Left ventricle myocardium inferior (tissue), 1 donor: ENCODE measurements around the gene PCDHB12. TPM values are rescaled to one million over a fixed set of nuclear protein-coding genes. Genes with fewer than 3 reads are reported as not detected.
"Not testable (repeated sequence)": the region's sequence is repeated elsewhere in the genome, so short reads cannot be mapped to it uniquely, and the experiment has no call there.

Experiments used
- DNase-seq: peaks from one replicate; pipeline ENCODE4 v3.0.0-alpha.2; 2020
- H3K27ac ChIP-seq: fragments of 200-600 bp; replicated peaks from 2 replicates; pipeline ENCODE4 v1.8.0; 2021
- H3K27me3 ChIP-seq: fragments of 200-600 bp; 2 replicates; pipeline ENCODE4 v1.8.0; 2021; ENCODE audit warnings: low read depth
- H3K36me3 ChIP-seq: fragments of 200-600 bp; 2 replicates; pipeline ENCODE4 v1.8.0; 2021
- H3K4me1 ChIP-seq: fragments of 200-600 bp; 2 replicates; pipeline ENCODE4 v1.8.0; 2021
- H3K4me3 ChIP-seq: fragments of 200-600 bp; 2 replicates; pipeline ENCODE4 v1.8.0; 2021; ENCODE audit warnings: mild to moderate bottlenecking, moderate library complexity
- H3K9me3 ChIP-seq: fragments of 200-600 bp; replicated peaks from 2 replicates; pipeline ENCODE4 v1.8.0; 2021
- CTCF ChIP-seq: fragments of 200-600 bp; IDR thresholded peaks from 2 replicates; pipeline ENCODE4 v1.8.0; 2021; ENCODE audit warnings: antibody characterized with exemption, mild to moderate bottlenecking, borderline replicate concordance
- intact Hi-C: fragments of 100-400 bp; cut with micrococcal nuclease; formaldehyde crosslinking; loops from one replicate; pipeline ENCODE4 v1.11.0; 2022
- total RNA-seq: library from RNA; stranded (reverse); fragmentation: NEBNext Ultra II Directional; extraction: Animal tissue kit (Norgen Biotek cat#: 25700); gene quantifications from one replicate; pipeline ENCODE4 v1.2.1, GENCODE V29; 2021
- donor health status: DM: no; HTN: yes; CAD: no; lungs with severe emphysema.

PCDHB12 gene
- total RNA-seq, 1 donor from 2014 or later: 0.69 TPM

GRCh38 chr5:141192110-141192725 lies 16.3 kb upstream of the PCDHB12 start, which contains the start of gene PCDHB10:
Gene PCDHB10 (plus strand): TSS chr5:141192353. CDS start chr5:141192553, 200 bp downstream.
- no peak for DNase-seq
- no peak within 1 kb of the TSS for H3K4me3 ChIP-seq
- H3K27ac ChIP-seq: no peak within 1 kb of the TSS
- peaks cover 12% of the 10 kb centered on the region for H3K36me3 ChIP-seq
- intact Hi-C loops: no loop called here
- peaks cover 48% of the 10 kb centered on the region for H3K27me3 ChIP-seq
- TF ChIP-seq CTCF: peak; percentile 49
- H3K9me3 ChIP-seq: peaks cover 90% of the 10 kb centered on the region
- H3K4me1 ChIP-seq: no peaks in the 10 kb centered on the region

GRCh38 chr5:141194332-141194731 lies 14.2 kb upstream of the PCDHB12 start:
- peaks cover 16% of the 10 kb centered on the region for H3K36me3 ChIP-seq
- H3K4me3 ChIP-seq, DNase-seq, H3K27ac ChIP-seq, H3K4me1 ChIP-seq, intact Hi-C loops: not testable (repeated sequence)
- H3K27me3 ChIP-seq: peaks cover 33% of the 10 kb centered on the region
- H3K9me3 ChIP-seq: peaks cover 93% of the 10 kb centered on the region

- Histone ChIP-seq H3K27me3 (peaks cover 23% of the 10 kb centered on the region), H3K4me1 (no peaks in the 10 kb centered on the region), H3K9me3 (peaks cover 91% of the 10 kb centered on the region), H3K4me3 (no peak overlapping the region), H3K36me3 (peaks cover 16% of the 10 kb centered on the region), H3K27ac (no peak overlapping the region)
- intact Hi-C loops: no loop called here
- TF ChIP-seq CTCF: no peak
- no peak for DNase-seq
Measured at GRCh38 chr5:141196363-141196762, 12.2 kb upstream of the PCDHB12 start.

GRCh38 chr5:141199359-141200235 lies 8.9 kb upstream of the PCDHB12 start, which contains the start of gene PCDHB11:
Gene PCDHB11 (plus strand): TSS chr5:141199627. CDS start chr5:141199775, 148 bp downstream.
- Histone ChIP-seq H3K4me1 (no peaks in the 10 kb centered on the region), H3K27ac (no peak within 1 kb of the TSS), H3K4me3 (peak within 1 kb of the TSS; percentile 35), H3K27me3 (peaks cover 41% of the 10 kb centered on the region), H3K9me3 (peaks cover 97% of the 10 kb centered on the region), H3K36me3 (peaks cover 20% of the 10 kb centered on the region)
- peak; percentile 23 for TF ChIP-seq CTCF
- DNase-seq: no peak
- intact Hi-C loops: no loop called here

GRCh38 chr5:141201126-141201525 lies 7.4 kb upstream of the PCDHB12 start:
- peaks cover 95% of the 10 kb centered on the region for H3K9me3 ChIP-seq
- intact Hi-C loops, DNase-seq, H3K4me1 ChIP-seq, H3K4me3 ChIP-seq, H3K27ac ChIP-seq: not testable (repeated sequence)
- H3K36me3 ChIP-seq: peaks cover 19% of the 10 kb centered on the region
- H3K27me3 ChIP-seq: peaks cover 39% of the 10 kb centered on the region

- intact Hi-C loops, H3K4me1 ChIP-seq, H3K4me3 ChIP-seq, DNase-seq, H3K27ac ChIP-seq: not testable (repeated sequence)
- H3K9me3 ChIP-seq: peaks cover 95% of the 10 kb centered on the region
- H3K27me3 ChIP-seq: peaks cover 39% of the 10 kb centered on the region
- H3K36me3 ChIP-seq: peaks cover 13% of the 10 kb centered on the region
Measured at GRCh38 chr5:141201646-141202045, 6.9 kb upstream of the PCDHB12 start.

- H3K4me1 ChIP-seq, H3K4me3 ChIP-seq, H3K27ac ChIP-seq, DNase-seq, intact Hi-C loops, H3K36me3 ChIP-seq: not testable (repeated sequence)
- peaks cover 92% of the 10 kb centered on the region for H3K9me3 ChIP-seq
- H3K27me3 ChIP-seq: peaks cover 46% of the 10 kb centered on the region
Measured at GRCh38 chr5:141210281-141210680, 1.8 kb downstream of the PCDHB12 start.

GRCh38 chr5:141210849-141211248 lies 2.3 kb downstream of the PCDHB12 start:
- intact Hi-C loops, H3K27ac ChIP-seq, H3K4me3 ChIP-seq, H3K4me1 ChIP-seq, DNase-seq, H3K36me3 ChIP-seq: not testable (repeated sequence)
- Histone ChIP-seq H3K27me3 (peaks cover 46% of the 10 kb centered on the region), H3K9me3 (peaks cover 91% of the 10 kb centered on the region)
